ENCODE data around the gene HOXD11.
A peak's percentile ranks its signal among the peaks of the same experiment; 100 is the strongest.

HOXD11 gene

GRCh38 chr2:176094349-176094748 is 12.7 kb upstream of the HOXD11 start:
- DNase-seq, result no peak

- DNase-seq, result no peak
Measured at GRCh38 chr2:176095421-176095820, 11.7 kb upstream of the HOXD11 start.

- DNase-seq, result no peak
Measured at GRCh38 chr2:176096243-176096985, 10.7 kb upstream of the HOXD11 start.

GRCh38 chr2:176096986-176097819 is 9.9 kb upstream of the HOXD11 start:
- peak; percentile 28 for DNase-seq

- no peak for DNase-seq
Measured at GRCh38 chr2:176097820-176098365, 9.2 kb upstream of the HOXD11 start.

- DNase-seq, result no peak
Measured at GRCh38 chr2:176098366-176099158, 8.5 kb upstream of the HOXD11 start.

GRCh38 chr2:176099159-176099727 is 7.8 kb upstream of the HOXD11 start:
- no peak for DNase-seq

GRCh38 chr2:176099728-176100546 is 7.1 kb upstream of the HOXD11 start, which contains the start of gene HOXD12:
Gene HOXD12, plus strand, starts transcription at chr2:176099795. Its CDS starts 7 bp downstream, at chr2:176099802.
- no peak for DNase-seq

- no peak for DNase-seq
Measured at GRCh38 chr2:176100547-176101140, 6.4 kb upstream of the HOXD11 start.

GRCh38 chr2:176101216-176101830 is 5.8 kb upstream of the HOXD11 start:
- no peak for DNase-seq

- DNase-seq, result no peak
Measured at GRCh38 chr2:176101842-176102241, 5.2 kb upstream of the HOXD11 start.

- DNase-seq, result no peak
Measured at GRCh38 chr2:176102309-176102866, 4.7 kb upstream of the HOXD11 start.

GRCh38 chr2:176103194-176103593 is 3.9 kb upstream of the HOXD11 start:
- no peak for DNase-seq

GRCh38 chr2:176103742-176104315 is 3.3 kb upstream of the HOXD11 start:
- DNase-seq, result no peak

GRCh38 chr2:176104316-176105077 is 2.6 kb upstream of the HOXD11 start:
- DNase-seq, result no peak

GRCh38 chr2:176105078-176105729 is 1.9 kb upstream of the HOXD11 start:
- DNase-seq, result no peak

- no peak for DNase-seq
Measured at GRCh38 chr2:176105730-176106580, 1.1 kb upstream of the HOXD11 start.

- no peak for DNase-seq
Measured at GRCh38 chr2:176107731-176108181, 676 bp downstream of the HOXD11 start.
